Epidermal melanocyte (primary cell): Measurements from ENCODE around the gene CARHSP1.
A peak's percentile ranks its signal among the peaks of the same experiment; 100 is the strongest.
"Not testable (repeated sequence)": the region's sequence is repeated elsewhere in the genome, so short reads cannot be mapped to it uniquely, and the experiment has no call there.

Experiments
- DNase-seq: peaks from one replicate; pipeline ENCODE4 v3.0.0; 2011; ENCODE audit warnings: low spot score; ENCODE audit not compliant: insufficient read length

Gene CARHSP1

GRCh38 chr16:8872967-8873865 lies 4.4 kb upstream of the CARHSP1 start:
- no peak for DNase-seq

- DNase-seq, result no peak
Measured at GRCh38 chr16:8872071-8872470, 3.3 kb upstream of the CARHSP1 start.

GRCh38 chr16:8869988-8870241 lies 1.1 kb upstream of the CARHSP1 start:
- DNase-seq, result not testable (repeated sequence)

- DNase-seq, result no peak
Measured at GRCh38 chr16:8869212-8869987, 594 bp upstream of the CARHSP1 start.

GRCh38 chr16:8867932-8868415 lies 832 bp downstream of the CARHSP1 start:
- no peak for DNase-seq

GRCh38 chr16:8867216-8867931 lies 1.4 kb downstream of the CARHSP1 start:
- DNase-seq, result no peak

GRCh38 chr16:8866884-8867215 lies 2.0 kb downstream of the CARHSP1 start:
- DNase-seq, result no peak

GRCh38 chr16:8866118-8866883 lies 2.5 kb downstream of the CARHSP1 start:
- no peak for DNase-seq

GRCh38 chr16:8865145-8865882 lies 3.5 kb downstream of the CARHSP1 start:
- DNase-seq, result no peak

GRCh38 chr16:8864480-8865110 lies 4.2 kb downstream of the CARHSP1 start:
- no peak for DNase-seq

- DNase-seq, result no peak
Measured at GRCh38 chr16:8863594-8864424, 5.0 kb downstream of the CARHSP1 start.

GRCh38 chr16:8862309-8863130 lies 6.3 kb downstream of the CARHSP1 start:
- DNase-seq, result no peak

- DNase-seq, result peak; percentile 4
Measured at GRCh38 chr16:8861563-8862308, 7.1 kb downstream of the CARHSP1 start.

GRCh38 chr16:8859913-8860881 lies 8.6 kb downstream of the CARHSP1 start:
- DNase-seq, result peak; percentile 18

- no peak for DNase-seq
Measured at GRCh38 chr16:8858994-8859912, 9.6 kb downstream of the CARHSP1 start.
